Stimulated activated CD8-positive, alpha-beta memory T cell treated with anti-CD3 and anti-CD28 coated beads, Interleukin-2, amount 100 ng/mL, for 1 hour (primary cell): ENCODE measurements around the gene ATRNL1.

Source experiments
- DNase-seq, 2 donors: peaks; one replicate each; pipeline ENCODE4 v3.0.0-alpha.2; 2020; ENCODE audit warnings: low read depth in 2 of 2

The ATRNL1 gene

DNA sequence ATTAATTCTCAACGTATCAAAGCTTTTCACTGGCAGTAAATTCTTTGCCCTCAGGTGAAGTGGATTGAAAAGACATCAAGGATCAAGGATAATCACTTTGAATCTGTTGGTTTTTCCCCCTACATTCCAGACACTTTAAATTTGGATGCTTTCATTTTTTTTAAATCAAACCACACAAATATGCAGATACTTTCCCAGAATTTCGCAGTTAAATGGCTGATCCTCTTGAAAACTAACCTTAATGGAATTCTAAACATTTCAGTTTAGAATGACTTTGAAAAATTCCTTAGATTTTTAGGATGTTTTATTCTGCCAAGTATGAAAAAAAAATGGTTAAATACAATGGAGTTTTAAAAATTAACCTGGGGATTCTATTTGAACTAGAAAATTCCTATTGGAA, 853.9 kb downstream of the ATRNL1 start:
- DNase-seq, result no peak

DNA sequence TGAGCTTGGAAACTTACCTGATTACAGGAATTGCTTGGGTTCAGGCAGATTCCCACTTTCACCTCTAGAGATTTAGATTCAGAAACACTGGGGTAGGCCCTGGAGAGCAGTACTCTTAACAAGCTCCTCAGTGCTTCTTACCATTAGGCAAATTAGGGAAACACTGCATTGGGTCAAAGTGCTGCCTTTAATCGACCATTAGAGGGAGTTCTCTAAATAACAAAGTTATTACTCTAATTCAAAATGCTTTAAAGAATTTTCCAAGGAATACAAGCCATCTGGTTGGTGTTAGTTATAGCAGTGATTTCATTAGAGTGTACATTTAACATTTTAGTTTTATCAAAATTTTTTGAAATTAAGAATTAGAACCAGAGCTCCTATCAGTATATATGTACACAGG, 855.3 kb downstream of the ATRNL1 start:
- DNase-seq, result no peak

DNA sequence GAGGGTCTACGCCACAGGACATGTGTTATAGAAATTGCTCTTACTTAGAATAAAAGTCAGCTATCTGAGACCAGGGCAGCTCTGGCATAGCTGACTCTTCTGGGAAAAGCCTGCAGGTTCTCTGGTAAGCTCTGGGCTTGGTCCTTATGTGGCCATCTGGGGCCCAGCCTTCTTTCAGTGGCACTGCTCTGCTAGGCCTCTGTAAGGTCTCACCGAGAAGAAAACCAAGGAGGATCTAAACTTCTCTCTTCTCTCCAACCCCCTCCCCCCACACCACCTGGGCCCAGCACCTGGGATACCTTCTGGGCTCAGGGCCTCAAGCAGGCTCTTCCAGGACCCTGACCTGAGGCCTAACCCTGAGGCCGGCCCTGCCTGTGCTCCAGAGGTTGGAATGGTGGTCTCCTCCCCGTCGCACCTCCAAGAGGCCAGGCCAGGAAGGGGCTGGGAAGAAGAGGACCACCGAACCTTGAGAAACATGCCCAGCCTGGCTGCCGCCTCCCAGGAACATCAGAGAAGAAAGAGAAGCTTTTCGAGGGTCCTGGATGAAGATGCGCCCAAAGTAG, 856.2 kb downstream of the ATRNL1 start:
- DNase-seq, result no peak

GRCh38 chr10:115950320-115950719, 857.2 kb downstream of the ATRNL1 start:
- DNase-seq, result no peak

DNA sequence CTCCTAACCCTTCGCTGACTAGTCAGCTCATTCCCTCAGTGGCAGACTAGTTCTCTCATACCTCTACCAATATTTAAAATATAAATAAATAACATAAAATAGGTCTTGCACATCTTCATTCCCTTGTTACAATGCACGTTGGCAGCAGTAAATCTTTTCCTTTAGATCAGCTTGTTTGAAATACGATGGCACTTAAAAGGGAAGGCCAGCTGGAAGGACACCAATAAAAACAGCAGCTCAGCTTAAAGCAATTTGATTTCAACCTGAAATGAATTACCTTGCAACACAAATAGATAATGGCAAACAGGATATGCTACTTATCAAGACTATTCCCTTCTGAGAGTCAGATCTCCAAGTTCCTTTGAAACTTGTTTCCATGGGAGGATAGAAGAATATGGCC, 858.1 kb downstream of the ATRNL1 start:
- DNase-seq, result no peak

DNA sequence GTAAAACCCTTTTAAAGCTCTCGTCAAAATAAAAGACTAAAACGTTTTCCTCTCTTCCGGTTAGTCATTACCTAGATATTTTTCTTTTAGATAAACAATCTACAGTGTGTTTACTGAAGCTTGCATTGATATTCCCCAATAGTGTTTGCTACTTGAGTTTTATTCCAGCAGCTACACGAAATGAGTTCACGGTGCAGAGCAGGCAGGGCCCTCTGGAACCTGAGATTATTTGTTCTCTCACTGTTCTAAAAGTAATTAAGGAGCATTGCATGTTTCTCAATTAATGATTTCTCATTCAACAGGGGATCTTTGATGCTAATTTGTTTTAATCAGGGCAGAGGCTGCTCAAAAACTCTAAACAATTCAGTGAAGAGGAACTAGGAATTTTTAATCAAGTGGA, 860.1 kb downstream of the ATRNL1 start:
- no peak for DNase-seq

DNA sequence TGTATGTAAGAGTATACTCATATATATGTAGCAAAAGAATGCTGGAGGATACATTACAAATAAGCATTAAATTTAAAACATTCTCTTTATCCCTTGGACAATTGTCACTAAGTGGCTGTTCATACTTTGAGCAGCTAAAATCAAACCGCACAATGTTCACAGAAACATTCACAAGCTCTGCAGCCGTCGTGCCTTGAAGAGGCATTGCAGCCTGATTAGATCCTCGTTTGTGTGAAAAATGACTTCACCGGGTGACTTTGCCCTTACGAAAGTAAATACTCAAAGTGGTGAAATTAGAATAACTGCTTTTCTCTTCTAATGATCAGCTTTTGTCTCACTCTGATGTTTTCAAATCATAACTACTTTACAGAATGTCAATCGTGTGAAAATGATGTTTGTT, 860.8 kb downstream of the ATRNL1 start:
- DNase-seq, result no peak

DNA sequence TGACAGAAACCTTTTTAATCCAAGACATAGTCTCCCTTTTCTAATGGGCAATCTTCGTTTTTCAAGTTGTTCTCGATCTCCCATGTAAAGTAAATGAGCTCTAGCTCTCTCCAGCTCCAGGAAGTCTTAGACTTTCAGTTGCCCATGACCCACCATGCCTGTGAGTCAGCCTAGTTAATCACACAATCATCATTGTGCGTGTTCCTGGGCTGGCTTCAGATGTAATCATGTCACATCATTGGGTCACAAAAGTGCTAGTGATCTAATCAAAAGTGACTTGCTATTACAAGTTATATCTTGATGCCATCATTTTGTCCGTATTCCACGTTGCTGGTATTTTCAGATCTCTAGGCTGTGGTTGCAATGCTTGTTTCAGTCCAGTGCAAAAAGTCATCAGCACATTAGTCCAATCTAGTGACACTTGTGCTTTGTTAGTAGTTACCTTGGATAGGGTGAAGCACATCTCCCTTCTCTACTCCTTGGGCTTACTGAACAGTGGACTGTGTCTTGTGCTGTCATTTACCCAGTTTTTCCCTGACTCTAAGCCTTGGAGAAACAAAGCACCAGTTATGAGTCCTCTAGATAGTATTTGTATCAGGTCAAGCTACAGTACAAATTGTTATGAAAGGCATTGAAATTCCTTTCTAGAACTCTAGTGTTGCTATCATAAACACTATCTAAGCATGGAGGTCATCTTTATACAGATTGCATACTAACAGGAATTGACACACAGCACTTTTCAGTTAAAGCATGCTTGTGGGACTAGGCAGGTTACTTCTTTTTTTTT, 863.3 kb downstream of the ATRNL1 start:
- no peak for DNase-seq

GRCh38 chr10:115957012-115957399, 863.8 kb downstream of the ATRNL1 start:
- DNase-seq, result no peak

GRCh38 chr10:115957786-115958442, 864.7 kb downstream of the ATRNL1 start:
- DNase-seq, result no peak

GRCh38 chr10:115963848-115964247, 870.7 kb downstream of the ATRNL1 start:
- no peak for DNase-seq

GRCh38 chr10:115964827-115965226, 871.7 kb downstream of the ATRNL1 start:
- no peak for DNase-seq

DNA sequence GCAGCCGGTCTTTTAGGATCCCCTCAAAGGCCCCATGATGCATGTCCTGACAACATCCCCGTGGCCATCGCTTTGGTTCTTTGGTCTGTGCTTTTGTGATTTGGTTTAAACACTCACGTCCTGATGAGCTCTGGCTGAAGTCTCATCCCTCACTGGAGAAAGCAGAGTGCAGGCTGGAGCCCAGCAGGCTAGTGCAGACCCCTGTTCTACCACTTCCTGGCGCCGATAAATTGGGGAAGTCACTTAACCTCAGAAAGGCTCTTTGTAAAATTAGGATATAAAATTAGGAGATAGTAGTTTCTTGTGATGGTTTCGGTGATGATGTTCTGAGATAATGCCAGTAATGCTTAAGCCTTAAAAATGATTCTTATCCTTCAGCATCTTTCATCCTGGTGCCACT, 872.2 kb downstream of the ATRNL1 start:
- no peak for DNase-seq

- DNase-seq, result no peak
These were observed 875.1 kb downstream of the ATRNL1 start for GRCh38 chr10:115968236-115968635.

GRCh38 chr10:115969591-115969990, 876.4 kb downstream of the ATRNL1 start:
- no peak for DNase-seq

- no peak for DNase-seq
These were observed 878.8 kb downstream of the ATRNL1 start for GRCh38 chr10:115971921-115972320.

- DNase-seq, result no peak
These were observed 879.3 kb downstream of the ATRNL1 start for GRCh38 chr10:115972426-115972825.

DNA sequence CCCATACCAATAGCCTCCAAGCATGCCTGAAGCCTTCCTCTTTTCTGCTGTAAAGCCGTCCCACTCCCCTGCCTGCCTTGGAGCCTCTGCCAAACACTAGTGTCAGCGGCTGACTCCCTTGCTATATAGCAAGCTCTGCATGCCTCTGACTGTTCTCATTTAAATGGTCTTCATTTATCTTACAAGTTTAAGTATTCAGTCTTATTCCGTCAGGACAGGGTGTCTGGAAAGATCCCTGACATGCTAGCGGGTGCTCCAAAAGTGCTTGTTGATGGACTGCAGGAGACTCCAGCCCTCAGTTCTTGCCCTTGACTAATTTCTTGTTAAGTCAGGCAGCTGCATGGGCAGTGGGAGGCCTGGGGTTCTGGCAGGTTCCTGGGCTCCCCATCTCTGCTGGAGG, 881.2 kb downstream of the ATRNL1 start:
- DNase-seq, result no peak

GRCh38 chr10:115974816-115975430, 881.8 kb downstream of the ATRNL1 start:
- DNase-seq, result no peak

- DNase-seq, result no peak
These were observed 882.3 kb downstream of the ATRNL1 start for GRCh38 chr10:115975506-115975905.

- no peak for DNase-seq
These were observed 883.2 kb downstream of the ATRNL1 start for GRCh38 chr10:115976342-115976741.

DNA sequence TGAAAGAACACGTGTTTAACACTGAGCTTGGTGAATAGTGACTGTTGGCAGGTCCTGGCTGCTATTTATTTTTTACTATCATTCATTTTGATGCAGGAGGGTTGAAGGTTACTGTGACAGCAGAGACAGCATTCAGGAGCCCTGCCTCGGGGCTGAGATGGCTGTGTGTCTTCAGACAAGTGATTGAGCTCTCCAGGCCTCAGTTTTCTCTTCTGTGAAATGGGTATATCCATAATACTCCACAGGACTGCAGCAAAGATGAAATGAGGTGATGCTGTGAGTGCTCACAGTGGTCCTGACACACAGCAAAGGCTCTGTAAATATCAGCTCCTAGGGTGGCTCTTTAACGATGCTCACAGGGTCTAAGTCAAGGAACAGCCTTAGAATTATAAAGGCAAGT, 884.7 kb downstream of the ATRNL1 start:
- DNase-seq, result no peak

DNA sequence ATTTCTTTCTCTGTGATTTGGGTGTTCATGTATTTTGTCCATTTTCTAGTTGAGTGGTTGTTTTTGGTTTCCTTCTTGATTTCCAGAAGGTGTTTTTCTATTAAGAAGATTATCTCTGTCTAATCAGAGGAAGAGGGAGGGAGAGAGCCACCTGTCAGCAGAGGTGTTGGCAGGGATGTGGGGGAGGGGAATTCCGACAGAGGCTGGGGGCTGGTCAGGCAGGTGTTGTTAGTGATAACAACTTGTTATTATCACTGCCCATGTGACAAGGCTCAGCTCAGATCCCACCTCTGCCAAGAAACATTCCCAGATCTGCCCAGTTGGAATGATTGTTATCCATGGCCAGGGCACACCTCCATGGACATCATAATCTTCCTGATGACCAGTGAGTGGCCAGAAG, 886.4 kb downstream of the ATRNL1 start:
- no peak for DNase-seq
